A549 (cell line): ENCODE data around the gene MTX2.

Experiments
- EHMT2 ChIP-seq: fragments of 200-600 bp; sonication (generic); IDR thresholded peaks from 2 replicates; pipeline ENCODE4 v1.6.1; 2016; ENCODE audit warnings: antibody characterized with exemption, low read depth, mild to moderate bottlenecking, moderate library complexity
- EP300 ChIP-seq, 2 experiments: fragments of >200 bp; sonication (Bioruptor Twin); formaldehyde crosslinking; IDR thresholded peaks; 2 replicates in 1 of 2; 3 replicates in 1 of 2; pipeline ENCODE4 v1.6.1; 2016 to 2017
- ESRRA ChIP-seq: fragments of 150-350 bp; IDR thresholded peaks from 2 replicates; pipeline ENCODE4 v1.6.1; 2014; ENCODE audit warnings: mild to moderate bottlenecking, low read length, borderline replicate concordance
- MAFK ChIP-seq: fragments of 450-650 bp; IDR thresholded peaks from 2 replicates; pipeline ENCODE4 v1.6.1; 2014; ENCODE audit not compliant: partially characterized antibody
- MAZ ChIP-seq: fragments of 150-350 bp; IDR thresholded peaks from 2 replicates; pipeline ENCODE4 v1.6.1; 2014; ENCODE audit warnings: antibody characterized with exemption, low read depth, low read length, borderline replicate concordance
- PHF8 ChIP-seq: fragments of 200-600 bp; sonication (generic); IDR thresholded peaks from 2 replicates; pipeline ENCODE4 v1.6.1; 2016; ENCODE audit warnings: low read depth, mild to moderate bottlenecking, antibody characterized with exemption, moderate library complexity, borderline replicate concordance
- POLR2A ChIP-seq: IDR thresholded peaks from 2 replicates; pipeline ENCODE4 v1.6.1; 2012; ENCODE audit warnings: mild to moderate bottlenecking, low read length
- RAD21 ChIP-seq, 2 experiments: fragments of >200 bp in 1 of 2; sonication (Bioruptor Twin) in 1 of 2; formaldehyde crosslinking in 1 of 2; IDR thresholded peaks in 1 of 2; conservative IDR thresholded peaks in 1 of 2; 2 replicates in 1 of 2; 3 replicates in 1 of 2; pipeline ENCODE4 v1.6.1; 2012 to 2018; ENCODE audit warnings: inconsistent platforms in 1 of 2
- RNF2 ChIP-seq: fragments of 200-600 bp; sonication (generic); IDR thresholded peaks from 2 replicates; pipeline ENCODE4 v1.6.1; 2016; ENCODE audit warnings: low read depth, mild to moderate bottlenecking, antibody characterized with exemption, moderate library complexity, borderline replicate concordance
- TF ChIP-seq, protein P1 (sequence below): IDR thresholded peaks from 2 replicates; pipeline ENCODE4 v1.6.1; 2012; ENCODE audit warnings: low read depth, borderline replicate concordance
- TF ChIP-seq, protein P2 (sequence below): fragments of >200 bp; sonication (Bioruptor Twin); formaldehyde crosslinking; IDR thresholded peaks from 3 replicates; pipeline ENCODE4 v1.5.1; 2016
- TF ChIP-seq, protein P3 (sequence below): fragments of 250-450 bp; sonication (Bioruptor Pico); IDR thresholded peaks from 2 replicates; pipeline ENCODE4 v1.5.0; 2020; ENCODE audit warnings: low read depth, mild to moderate bottlenecking, moderate library complexity
- TF ChIP-seq, protein P4 (sequence below): fragments of 200-600 bp; sonication (generic); IDR thresholded peaks from 2 replicates; pipeline ENCODE4 v1.6.1; 2016; ENCODE audit warnings: antibody characterized with exemption, mild to moderate bottlenecking, moderate library complexity

DNA sequence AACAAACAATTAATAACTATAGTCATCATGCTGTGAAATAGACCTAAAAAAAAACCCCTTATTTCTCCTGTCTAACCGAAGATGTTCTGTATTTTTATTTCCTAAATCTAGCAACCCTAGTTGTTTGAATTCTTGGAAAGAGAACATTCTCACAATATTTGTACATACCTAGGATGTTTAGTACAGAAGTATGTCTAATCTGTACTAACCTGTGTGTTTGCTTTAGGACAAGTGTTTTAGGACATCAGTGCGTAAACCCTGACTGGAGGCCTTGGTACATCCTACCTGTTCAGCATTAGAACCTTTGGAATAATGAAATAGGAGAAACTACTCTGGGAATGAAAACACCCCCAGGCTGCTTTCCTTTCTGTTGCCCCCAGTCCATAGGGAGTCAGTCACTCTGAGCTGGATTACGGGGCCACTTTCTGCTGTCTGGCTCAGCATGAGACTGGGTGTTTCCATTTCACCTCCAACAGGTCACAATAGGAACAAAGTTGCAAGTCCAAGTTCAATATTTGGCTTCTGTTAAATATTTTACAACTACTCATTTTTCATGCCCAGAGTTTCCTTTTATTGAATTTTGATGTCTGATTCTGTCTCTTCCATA, 114.7 kb downstream of the MTX2 start:
- TF ChIP-seq, protein P1, sequence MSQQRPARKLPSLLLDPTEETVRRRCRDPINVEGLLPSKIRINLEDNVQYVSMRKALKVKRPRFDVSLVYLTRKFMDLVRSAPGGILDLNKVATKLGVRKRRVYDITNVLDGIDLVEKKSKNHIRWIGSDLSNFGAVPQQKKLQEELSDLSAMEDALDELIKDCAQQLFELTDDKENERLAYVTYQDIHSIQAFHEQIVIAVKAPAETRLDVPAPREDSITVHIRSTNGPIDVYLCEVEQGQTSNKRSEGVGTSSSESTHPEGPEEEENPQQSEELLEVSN, result no peak
- TF ChIP-seq MAZ, result no peak
- TF ChIP-seq, protein P2, sequence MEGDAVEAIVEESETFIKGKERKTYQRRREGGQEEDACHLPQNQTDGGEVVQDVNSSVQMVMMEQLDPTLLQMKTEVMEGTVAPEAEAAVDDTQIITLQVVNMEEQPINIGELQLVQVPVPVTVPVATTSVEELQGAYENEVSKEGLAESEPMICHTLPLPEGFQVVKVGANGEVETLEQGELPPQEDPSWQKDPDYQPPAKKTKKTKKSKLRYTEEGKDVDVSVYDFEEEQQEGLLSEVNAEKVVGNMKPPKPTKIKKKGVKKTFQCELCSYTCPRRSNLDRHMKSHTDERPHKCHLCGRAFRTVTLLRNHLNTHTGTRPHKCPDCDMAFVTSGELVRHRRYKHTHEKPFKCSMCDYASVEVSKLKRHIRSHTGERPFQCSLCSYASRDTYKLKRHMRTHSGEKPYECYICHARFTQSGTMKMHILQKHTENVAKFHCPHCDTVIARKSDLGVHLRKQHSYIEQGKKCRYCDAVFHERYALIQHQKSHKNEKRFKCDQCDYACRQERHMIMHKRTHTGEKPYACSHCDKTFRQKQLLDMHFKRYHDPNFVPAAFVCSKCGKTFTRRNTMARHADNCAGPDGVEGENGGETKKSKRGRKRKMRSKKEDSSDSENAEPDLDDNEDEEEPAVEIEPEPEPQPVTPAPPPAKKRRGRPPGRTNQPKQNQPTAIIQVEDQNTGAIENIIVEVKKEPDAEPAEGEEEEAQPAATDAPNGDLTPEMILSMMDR, result no peak
- no peak for TF ChIP-seq ESRRA
- no peak for TF ChIP-seq POLR2A
- TF ChIP-seq, protein P3, sequence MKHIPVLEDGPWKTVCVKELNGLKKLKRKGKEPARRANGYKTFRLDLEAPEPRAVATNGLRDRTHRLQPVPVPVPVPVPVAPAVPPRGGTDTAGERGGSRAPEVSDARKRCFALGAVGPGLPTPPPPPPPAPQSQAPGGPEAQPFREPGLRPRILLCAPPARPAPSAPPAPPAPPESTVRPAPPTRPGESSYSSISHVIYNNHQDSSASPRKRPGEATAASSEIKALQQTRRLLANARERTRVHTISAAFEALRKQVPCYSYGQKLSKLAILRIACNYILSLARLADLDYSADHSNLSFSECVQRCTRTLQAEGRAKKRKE (CRISPR knock-in tag), result no peak
- TF ChIP-seq MAFK, result no peak
- no peak for TF ChIP-seq RNF2
- no peak for TF ChIP-seq PHF8
- no peak for TF ChIP-seq RAD21 (conservative IDR thresholded peaks at IDR 0.05 in 1 of 2, IDR thresholded peaks at IDR 0.05 in 1 of 2)
- TF ChIP-seq EHMT2, result no peak
- TF ChIP-seq EP300 (IDR thresholded peaks at IDR 0.05), result no peak
- TF ChIP-seq, protein P4, sequence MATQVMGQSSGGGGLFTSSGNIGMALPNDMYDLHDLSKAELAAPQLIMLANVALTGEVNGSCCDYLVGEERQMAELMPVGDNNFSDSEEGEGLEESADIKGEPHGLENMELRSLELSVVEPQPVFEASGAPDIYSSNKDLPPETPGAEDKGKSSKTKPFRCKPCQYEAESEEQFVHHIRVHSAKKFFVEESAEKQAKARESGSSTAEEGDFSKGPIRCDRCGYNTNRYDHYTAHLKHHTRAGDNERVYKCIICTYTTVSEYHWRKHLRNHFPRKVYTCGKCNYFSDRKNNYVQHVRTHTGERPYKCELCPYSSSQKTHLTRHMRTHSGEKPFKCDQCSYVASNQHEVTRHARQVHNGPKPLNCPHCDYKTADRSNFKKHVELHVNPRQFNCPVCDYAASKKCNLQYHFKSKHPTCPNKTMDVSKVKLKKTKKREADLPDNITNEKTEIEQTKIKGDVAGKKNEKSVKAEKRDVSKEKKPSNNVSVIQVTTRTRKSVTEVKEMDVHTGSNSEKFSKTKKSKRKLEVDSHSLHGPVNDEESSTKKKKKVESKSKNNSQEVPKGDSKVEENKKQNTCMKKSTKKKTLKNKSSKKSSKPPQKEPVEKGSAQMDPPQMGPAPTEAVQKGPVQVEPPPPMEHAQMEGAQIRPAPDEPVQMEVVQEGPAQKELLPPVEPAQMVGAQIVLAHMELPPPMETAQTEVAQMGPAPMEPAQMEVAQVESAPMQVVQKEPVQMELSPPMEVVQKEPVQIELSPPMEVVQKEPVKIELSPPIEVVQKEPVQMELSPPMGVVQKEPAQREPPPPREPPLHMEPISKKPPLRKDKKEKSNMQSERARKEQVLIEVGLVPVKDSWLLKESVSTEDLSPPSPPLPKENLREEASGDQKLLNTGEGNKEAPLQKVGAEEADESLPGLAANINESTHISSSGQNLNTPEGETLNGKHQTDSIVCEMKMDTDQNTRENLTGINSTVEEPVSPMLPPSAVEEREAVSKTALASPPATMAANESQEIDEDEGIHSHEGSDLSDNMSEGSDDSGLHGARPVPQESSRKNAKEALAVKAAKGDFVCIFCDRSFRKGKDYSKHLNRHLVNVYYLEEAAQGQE, result no peak
